ENCODE results near the gene XXYLT1.

DNA sequence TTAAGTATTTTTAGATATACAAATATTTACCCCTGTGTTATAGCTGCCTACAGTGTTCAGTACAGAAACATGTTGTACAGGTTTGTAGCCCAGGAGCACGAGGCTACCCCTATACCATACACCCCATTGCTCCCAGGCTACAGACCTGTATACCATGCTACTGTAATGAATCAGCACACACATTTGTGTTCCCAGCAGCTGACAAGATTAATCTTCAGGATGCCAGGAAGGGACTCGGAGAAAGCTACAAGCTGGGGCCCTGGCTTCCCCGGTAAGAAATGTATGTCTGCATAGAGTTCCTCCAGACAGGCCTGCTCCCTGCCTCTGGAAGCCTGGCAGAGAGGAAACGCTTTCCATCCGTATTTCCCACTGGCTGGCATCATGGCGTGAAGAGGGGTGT lies 136.5 kb downstream of the XXYLT1 start:
- TF ChIP-seq, protein P1, sequence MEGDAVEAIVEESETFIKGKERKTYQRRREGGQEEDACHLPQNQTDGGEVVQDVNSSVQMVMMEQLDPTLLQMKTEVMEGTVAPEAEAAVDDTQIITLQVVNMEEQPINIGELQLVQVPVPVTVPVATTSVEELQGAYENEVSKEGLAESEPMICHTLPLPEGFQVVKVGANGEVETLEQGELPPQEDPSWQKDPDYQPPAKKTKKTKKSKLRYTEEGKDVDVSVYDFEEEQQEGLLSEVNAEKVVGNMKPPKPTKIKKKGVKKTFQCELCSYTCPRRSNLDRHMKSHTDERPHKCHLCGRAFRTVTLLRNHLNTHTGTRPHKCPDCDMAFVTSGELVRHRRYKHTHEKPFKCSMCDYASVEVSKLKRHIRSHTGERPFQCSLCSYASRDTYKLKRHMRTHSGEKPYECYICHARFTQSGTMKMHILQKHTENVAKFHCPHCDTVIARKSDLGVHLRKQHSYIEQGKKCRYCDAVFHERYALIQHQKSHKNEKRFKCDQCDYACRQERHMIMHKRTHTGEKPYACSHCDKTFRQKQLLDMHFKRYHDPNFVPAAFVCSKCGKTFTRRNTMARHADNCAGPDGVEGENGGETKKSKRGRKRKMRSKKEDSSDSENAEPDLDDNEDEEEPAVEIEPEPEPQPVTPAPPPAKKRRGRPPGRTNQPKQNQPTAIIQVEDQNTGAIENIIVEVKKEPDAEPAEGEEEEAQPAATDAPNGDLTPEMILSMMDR (IDR thresholded peaks at IDR 0.05), result no peak
- TF ChIP-seq POLR2A (IDR thresholded peaks at IDR 0.05), result no peak
